ENCODE data around the gene CNTN1.

Gene CNTN1

GRCh38 chr12:40691913-40692764 is at the start of gene CNTN1:
Gene CNTN1 (plus strand): TSS chr12:40692439.
- POLR2A ChIA-PET (ENCODE audit: low non-redundant PET), result no interaction called here

GRCh38 chr12:40643506-40643905 is 48.7 kb upstream of the CNTN1 start:
- ChIA-PET CTCF (no interaction called here), POLR2A (ENCODE audit: low non-redundant PET) (no interaction called here)
- no peak for DNase-seq (ENCODE audit: low spot score)
- H3K27ac ChIP-seq, result no peak overlapping the region
- no peak for TF ChIP-seq CTCF (conservative IDR thresholded peaks at IDR 0.05; ENCODE audit: low read depth)

More at GRCh38 chr12:40691913-40692764, at the start of gene CNTN1:
- CTCF ChIA-PET, result interaction anchor here (0.6 kb wide), 1 partner anchor 68 kb away, joined by 4 read pairs; no protein-coding TSS in a partner anchor
- no peak within 1 kb of the TSS for H3K27ac ChIP-seq
- peak; percentile 94 for DNase-seq (ENCODE audit: low spot score)
- TF ChIP-seq CTCF (conservative IDR thresholded peaks at IDR 0.05; ENCODE audit: low read depth), result no peak

- no peak for TF ChIP-seq CTCF (conservative IDR thresholded peaks at IDR 0.05; ENCODE audit: low read depth)
- ChIA-PET CTCF (no interaction called here), POLR2A (ENCODE audit: low non-redundant PET) (no interaction called here)
- DNase-seq (ENCODE audit: low spot score), result no peak
- H3K27ac ChIP-seq, result no peak overlapping the region
Measured at GRCh38 chr12:40643976-40644375, 48.3 kb upstream of the CNTN1 start.

- TF ChIP-seq CTCF (conservative IDR thresholded peaks at IDR 0.05; ENCODE audit: low read depth), result no peak
- DNase-seq (ENCODE audit: low spot score), result no peak
- ChIA-PET CTCF (no interaction called here), POLR2A (ENCODE audit: low non-redundant PET) (no interaction called here)
- H3K27ac ChIP-seq, result no peak overlapping the region
Measured at GRCh38 chr12:40644708-40645107, 47.5 kb upstream of the CNTN1 start.

- no peak overlapping the region for H3K27ac ChIP-seq
- no peak for DNase-seq (ENCODE audit: low spot score)
- ChIA-PET POLR2A (ENCODE audit: low non-redundant PET) (no interaction called here), CTCF (no interaction called here)
- TF ChIP-seq CTCF (conservative IDR thresholded peaks at IDR 0.05; ENCODE audit: low read depth), result no peak
Measured at GRCh38 chr12:40645361-40645760, 46.9 kb upstream of the CNTN1 start.

- no peak for TF ChIP-seq CTCF (conservative IDR thresholded peaks at IDR 0.05; ENCODE audit: low read depth)
- H3K27ac ChIP-seq, result no peak overlapping the region
- DNase-seq (ENCODE audit: low spot score), result no peak
- POLR2A ChIA-PET (ENCODE audit: low non-redundant PET), result no interaction called here
- CTCF ChIA-PET, result no interaction called here
Measured at GRCh38 chr12:40646456-40646855, 45.8 kb upstream of the CNTN1 start.
